OCI-LY7 (cell line): ENCODE results near the gene ANKRD10. TPM values are rescaled to one million over a fixed set of nuclear protein-coding genes. Genes with fewer than 3 reads are reported as not detected.

Source experiments
- BruUV-seq: library from RNA; stranded (reverse); fragments of 400-500 nt; replicated peaks from 2 replicates; lab custom pipeline; 2021; lab: Mats Ljungman, UMichigan
- CTCF ChIA-PET: fragments of 300-600 bp; sonication (Branson Sonifier 250); formaldehyde crosslinking; loops from one replicate; lab custom pipeline; 2022; ENCODE audit warnings: antibody characterized with exemption; ENCODE audit not compliant: unreplicated experiment; lab: Charles Lee
- POLR2A ChIA-PET: fragments of 300-600 bp; sonication (Branson Sonifier 250); formaldehyde crosslinking; loops from one replicate; lab custom pipeline; 2022; ENCODE audit warnings: antibody characterized with exemption; lab: Charles Lee
- DNase-seq: peaks from one replicate; pipeline ENCODE4 v3.0.0-alpha.2; 2015; ENCODE audit warnings: low spot score
- H2AFZ ChIP-seq: fragments of 200-600 bp; sonication (generic), shearing (Covaris generic); 2 replicates; pipeline ENCODE4 v1.6.1; 2014; ENCODE audit warnings: mild to moderate bottlenecking, antibody characterized with exemption, low read length, moderate library complexity
- H3K27ac ChIP-seq: fragments of 200-600 bp; sonication (generic); 2 replicates; pipeline ENCODE4 v1.5.1; 2014; ENCODE audit warnings: mixed run types, low read depth, mild to moderate bottlenecking, moderate library complexity, low read length, inconsistent platforms; ENCODE audit not compliant: poor library complexity, severe bottlenecking
- H3K36me3 ChIP-seq: fragments of 200-600 bp; sonication (generic); 2 replicates; pipeline ENCODE4 v1.6.1; 2014; ENCODE audit warnings: mild to moderate bottlenecking, antibody characterized with exemption, low read length, moderate library complexity, mixed read lengths; ENCODE audit not compliant: insufficient read depth
- H3K4me1 ChIP-seq: fragments of 200-600 bp; sonication (generic); 2 replicates; pipeline ENCODE4 v1.5.1; 2014; ENCODE audit warnings: mild to moderate bottlenecking, low read length; ENCODE audit not compliant: insufficient read depth, poor library complexity, severe bottlenecking
- H3K4me2 ChIP-seq: fragments of 200-600 bp; sonication (generic); 2 replicates; pipeline ENCODE4 v1.6.1; 2014; ENCODE audit warnings: mild to moderate bottlenecking, low read length
- H3K4me3 ChIP-seq: fragments of 200-600 bp; sonication (generic); 2 replicates; pipeline ENCODE4 v1.5.1; 2014; ENCODE audit warnings: mild to moderate bottlenecking, low read depth, low read length; ENCODE audit not compliant: poor library complexity, severe bottlenecking
- H3K79me2 ChIP-seq: fragments of 200-600 bp; sonication (generic); 2 replicates; pipeline ENCODE4 v1.6.1; 2016; ENCODE audit warnings: low read depth, mild to moderate bottlenecking, low read length, moderate library complexity, mixed read lengths; ENCODE audit not compliant: insufficient read depth
- H3K9me2 ChIP-seq: fragments of 200-600 bp; sonication (generic); 2 replicates; pipeline ENCODE4 v1.6.1; 2016; ENCODE audit warnings: mild to moderate bottlenecking, low read length, mixed read lengths; ENCODE audit not compliant: insufficient read depth
- H3K9me3 ChIP-seq: fragments of 200-600 bp; sonication (generic); 2 replicates; pipeline ENCODE4 v1.6.1; 2014; ENCODE audit warnings: mild to moderate bottlenecking, mixed run types, low read length, mixed read lengths
- H4K20me1 ChIP-seq: fragments of 200-600 bp; sonication (generic); 2 replicates; pipeline ENCODE4 v1.6.1; 2014; ENCODE audit warnings: mild to moderate bottlenecking, antibody characterized with exemption, low read length, moderate library complexity, mixed read lengths; ENCODE audit not compliant: insufficient read depth
- EZH2phosphoT487 ChIP-seq: fragments of 200-600 bp; sonication (generic); IDR thresholded peaks from 2 replicates; pipeline ENCODE4 v1.6.1; 2018; ENCODE audit warnings: low read depth, borderline replicate concordance, mild to moderate bottlenecking, mixed run types, antibody characterized with exemption, low read length, moderate library complexity, mixed read lengths
- intact Hi-C: fragments of 100-400 bp; cut with micrococcal nuclease; formaldehyde crosslinking; loops from one replicate; pipeline ENCODE4 v1.10.0; 2022; ENCODE audit not compliant: unreplicated experiment
- total RNA-seq, 2 experiments: library from RNA; depleted of rRNA in 1 of 2; stranded (reverse); fragments of >200 nt in 1 of 2; shearing (Covaris generic) in 1 of 2; gene quantifications; 2 replicates each; pipeline ENCODE4 v1.2.3, GENCODE V29; 2014 to 2022
- TF ChIP-seq, protein P1 (sequence below): fragments of 200-600 bp; sonication (generic); conservative IDR thresholded peaks from 2 replicates; pipeline ENCODE4 v1.5.1; 2014; ENCODE audit warnings: mild to moderate bottlenecking, antibody characterized with exemption, low read length, moderate library complexity, mixed read lengths

Gene ANKRD10
- total RNA-seq, 2 experiments from 2014 or later, result 82.8 to 86.0 TPM

DNA sequence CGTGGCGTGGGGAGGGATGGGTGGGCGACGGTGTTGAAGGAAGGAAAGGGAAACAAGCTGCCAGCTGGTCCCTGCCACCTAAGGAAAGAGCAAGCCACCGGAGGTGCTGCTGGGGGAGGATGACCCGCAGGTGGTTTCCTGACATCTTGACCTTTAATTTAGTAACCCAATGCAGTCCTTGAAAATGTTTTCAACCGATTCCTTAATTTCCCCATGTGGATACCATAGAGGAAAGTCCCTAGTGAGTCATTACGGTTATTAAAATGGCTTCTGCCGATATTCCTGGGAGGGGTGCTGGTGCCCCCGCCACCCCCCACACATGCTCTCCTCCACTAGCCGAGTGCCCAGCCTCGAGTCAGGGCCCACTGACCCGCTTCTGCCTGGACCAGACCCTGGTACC, 6.3 kb upstream of the ANKRD10 start:
- intact Hi-C loops, result loop anchor here (10.0 kb wide), 1 partner anchor 326 kb away; no protein-coding TSS in a partner anchor
- Histone ChIP-seq H4K20me1 (no peaks in the 10 kb centered on the region), H3K79me2 (peaks cover 4% of the 10 kb centered on the region; the same call in 1 of the 2 replicates), H3K27ac (no peak overlapping the region), H3K9me2 (no peaks in the 10 kb centered on the region), H3K36me3 (no peaks in the 10 kb centered on the region), H2AFZ (no peak overlapping the region), H3K4me2 (no peak overlapping the region), H3K4me3 (no peak overlapping the region), H3K4me1 (peaks cover 11% of the 10 kb centered on the region), H3K9me3 (no peaks in the 10 kb centered on the region)
- TF ChIP-seq, protein P1, sequence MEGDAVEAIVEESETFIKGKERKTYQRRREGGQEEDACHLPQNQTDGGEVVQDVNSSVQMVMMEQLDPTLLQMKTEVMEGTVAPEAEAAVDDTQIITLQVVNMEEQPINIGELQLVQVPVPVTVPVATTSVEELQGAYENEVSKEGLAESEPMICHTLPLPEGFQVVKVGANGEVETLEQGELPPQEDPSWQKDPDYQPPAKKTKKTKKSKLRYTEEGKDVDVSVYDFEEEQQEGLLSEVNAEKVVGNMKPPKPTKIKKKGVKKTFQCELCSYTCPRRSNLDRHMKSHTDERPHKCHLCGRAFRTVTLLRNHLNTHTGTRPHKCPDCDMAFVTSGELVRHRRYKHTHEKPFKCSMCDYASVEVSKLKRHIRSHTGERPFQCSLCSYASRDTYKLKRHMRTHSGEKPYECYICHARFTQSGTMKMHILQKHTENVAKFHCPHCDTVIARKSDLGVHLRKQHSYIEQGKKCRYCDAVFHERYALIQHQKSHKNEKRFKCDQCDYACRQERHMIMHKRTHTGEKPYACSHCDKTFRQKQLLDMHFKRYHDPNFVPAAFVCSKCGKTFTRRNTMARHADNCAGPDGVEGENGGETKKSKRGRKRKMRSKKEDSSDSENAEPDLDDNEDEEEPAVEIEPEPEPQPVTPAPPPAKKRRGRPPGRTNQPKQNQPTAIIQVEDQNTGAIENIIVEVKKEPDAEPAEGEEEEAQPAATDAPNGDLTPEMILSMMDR, result no peak
- TF ChIP-seq EZH2phosphoT487, result no peak
- no peak for DNase-seq
- BruUV-seq, result no TSS peak
- ChIA-PET POLR2A (interaction anchor here (0.7 kb wide), 1 partner anchor 244 kb away, joined by 4 read pairs; no protein-coding TSS in a partner anchor), CTCF (no interaction called here)

DNA sequence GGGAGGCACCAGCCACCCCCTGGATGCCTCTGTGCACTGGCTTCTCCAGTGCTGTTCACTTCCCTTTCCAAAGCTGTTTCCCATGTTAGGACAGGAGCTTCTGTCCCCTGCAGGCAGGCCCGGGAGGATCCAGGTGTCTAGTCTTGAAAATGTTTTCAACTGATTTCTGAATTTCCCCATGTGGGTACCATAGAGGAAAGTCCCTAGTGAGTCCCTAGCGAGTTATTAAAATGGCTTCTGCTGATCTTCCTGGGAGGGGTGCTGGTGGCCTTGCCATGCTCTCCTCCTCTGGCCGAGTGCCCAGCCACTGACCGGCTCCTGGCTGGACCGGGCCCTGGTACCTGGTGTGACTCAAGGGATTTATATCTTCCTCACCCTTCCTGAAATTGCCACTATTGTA, 5.2 kb upstream of the ANKRD10 start:
- TF ChIP-seq, protein P1, result no peak
- ChIA-PET CTCF (no interaction called here), POLR2A (no interaction called here)
- no peaks in the 10 kb centered on the region for H3K9me3 ChIP-seq
- no peaks in the 10 kb centered on the region for H3K36me3 ChIP-seq
- BruUV-seq, result no TSS peak
- H3K9me2 ChIP-seq, result no peaks in the 10 kb centered on the region
- no peak overlapping the region for H3K27ac ChIP-seq
- intact Hi-C loops, result loop anchor here (10.0 kb wide), 1 partner anchor 325 kb away; no protein-coding TSS in a partner anchor
- peaks cover 9% of the 10 kb centered on the region; the same call in 1 of the 2 replicates for H3K79me2 ChIP-seq
- H4K20me1 ChIP-seq, result no peaks in the 10 kb centered on the region
- H3K4me3 ChIP-seq, result no peak overlapping the region
- H3K4me2 ChIP-seq, result no peak overlapping the region
- peaks cover 13% of the 10 kb centered on the region for H3K4me1 ChIP-seq
- DNase-seq, result no peak
- H2AFZ ChIP-seq, result no peak overlapping the region

DNA sequence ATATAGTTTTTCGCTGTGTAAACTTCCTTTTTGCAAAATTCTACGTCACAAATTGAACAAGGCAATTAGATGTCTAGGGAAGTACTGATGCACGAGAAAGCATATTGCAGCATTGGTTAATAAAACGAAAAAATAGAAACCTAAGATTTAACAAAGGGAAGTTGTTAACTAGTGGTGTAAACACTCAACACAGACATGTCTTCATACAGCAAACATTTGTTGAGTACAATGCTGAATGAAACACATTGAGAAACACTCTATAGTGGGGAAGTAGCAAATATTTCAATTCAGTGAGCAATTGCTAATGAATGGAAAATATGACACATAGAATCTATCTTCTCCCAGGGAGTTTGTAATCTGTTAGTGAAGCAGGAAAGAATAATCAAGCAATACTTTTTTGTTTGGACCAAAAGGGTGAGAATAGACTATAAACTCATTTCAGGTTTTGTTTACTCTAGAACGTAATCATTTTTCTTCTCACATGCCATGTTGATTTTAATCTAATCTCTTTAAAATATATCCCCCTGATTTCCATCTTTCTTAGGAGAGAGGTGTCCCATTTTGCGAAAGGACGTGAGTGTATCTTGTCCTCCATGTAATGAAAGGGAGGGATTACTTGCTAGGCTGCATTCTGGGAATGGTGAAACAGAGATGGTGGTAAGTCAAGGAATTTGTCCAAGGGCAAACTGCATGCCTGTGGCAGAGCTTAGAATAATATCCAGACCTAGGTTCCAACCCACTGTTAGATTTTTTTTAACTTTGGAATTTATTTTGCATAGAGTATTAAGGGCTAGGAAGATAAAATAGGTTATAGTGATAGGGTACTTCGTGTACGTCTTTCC, 1.7 kb upstream of the ANKRD10 start:
- POLR2A ChIA-PET, result no interaction called here
- peak overlapping the region; percentile 97 for H3K4me2 ChIP-seq
- intact Hi-C loops, result loop anchor here (10.0 kb wide), 1 partner anchor 268 kb away; no protein-coding TSS in a partner anchor
- H3K79me2 ChIP-seq, result peaks cover 35% of the 10 kb centered on the region
- H3K4me1 ChIP-seq, result peaks cover 24% of the 10 kb centered on the region
- TF ChIP-seq, protein P1, result no peak
- no peak for TF ChIP-seq EZH2phosphoT487
- no peak for DNase-seq
- CTCF ChIA-PET, result no interaction called here
- peaks cover 10% of the 10 kb centered on the region for H4K20me1 ChIP-seq
- no peaks in the 10 kb centered on the region for H3K9me2 ChIP-seq
- no peak overlapping the region for H2AFZ ChIP-seq
- peaks cover 5% of the 10 kb centered on the region; the same call in 1 of the 2 replicates for H3K36me3 ChIP-seq
- peak overlapping the region; percentile 98 for H3K4me3 ChIP-seq
- no peak overlapping the region for H3K27ac ChIP-seq
- no peaks in the 10 kb centered on the region for H3K9me3 ChIP-seq
- BruUV-seq, result TSS peak; percentile 62
